C4-2B (cell line): ENCODE data around the gene INPP5E.
A peak's percentile ranks its signal among the peaks of the same experiment; 100 is the strongest.

Experiments used
- H3K27ac ChIP-seq: fragments of 450-650 bp; 2 replicates; pipeline ENCODE4 v1.5.1; 2017
- CTCF ChIP-seq: fragments of 450-650 bp; conservative IDR thresholded peaks from 2 replicates; pipeline ENCODE4 v1.5.1; 2017; ENCODE audit warnings: mild to moderate bottlenecking
- ZFX ChIP-seq: fragments of 450-650 bp; IDR thresholded peaks from 2 replicates; pipeline ENCODE4 v1.6.1; 2017

INPP5E gene

GRCh38 chr9:136403915-136404800, 35.5 kb downstream of the INPP5E start:
- no peak for TF ChIP-seq ZFX
- no peak for TF ChIP-seq CTCF
- H3K27ac ChIP-seq: no peak overlapping the region

- TF ChIP-seq CTCF (no peak), ZFX (no peak)
- H3K27ac ChIP-seq: no peak overlapping the region
These were observed 36.1 kb downstream of the INPP5E start for GRCh38 chr9:136403538-136403914.

GRCh38 chr9:136402067-136402466, 37.6 kb downstream of the INPP5E start:
- H3K27ac ChIP-seq: no peak overlapping the region
- TF ChIP-seq CTCF: no peak
- TF ChIP-seq ZFX: no peak

- H3K27ac ChIP-seq: no peak overlapping the region
- TF ChIP-seq ZFX (no peak), CTCF (no peak)
These were observed 38.3 kb downstream of the INPP5E start for GRCh38 chr9:136401173-136401922.

- peak; percentile 100 for TF ChIP-seq CTCF
- TF ChIP-seq ZFX: peak; percentile 43; the same call in 1 of the 2 replicates
- peak within 1 kb of the TSS; percentile 92 for H3K27ac ChIP-seq
These were observed 39.4 kb downstream of the INPP5E start, which contains the start of gene SNAPC4 for GRCh38 chr9:136400038-136400834. TSS of gene SNAPC4 (minus strand) at chr9:136400170. CDS start at chr9:136398428, 1,742 bp downstream.

DNA sequence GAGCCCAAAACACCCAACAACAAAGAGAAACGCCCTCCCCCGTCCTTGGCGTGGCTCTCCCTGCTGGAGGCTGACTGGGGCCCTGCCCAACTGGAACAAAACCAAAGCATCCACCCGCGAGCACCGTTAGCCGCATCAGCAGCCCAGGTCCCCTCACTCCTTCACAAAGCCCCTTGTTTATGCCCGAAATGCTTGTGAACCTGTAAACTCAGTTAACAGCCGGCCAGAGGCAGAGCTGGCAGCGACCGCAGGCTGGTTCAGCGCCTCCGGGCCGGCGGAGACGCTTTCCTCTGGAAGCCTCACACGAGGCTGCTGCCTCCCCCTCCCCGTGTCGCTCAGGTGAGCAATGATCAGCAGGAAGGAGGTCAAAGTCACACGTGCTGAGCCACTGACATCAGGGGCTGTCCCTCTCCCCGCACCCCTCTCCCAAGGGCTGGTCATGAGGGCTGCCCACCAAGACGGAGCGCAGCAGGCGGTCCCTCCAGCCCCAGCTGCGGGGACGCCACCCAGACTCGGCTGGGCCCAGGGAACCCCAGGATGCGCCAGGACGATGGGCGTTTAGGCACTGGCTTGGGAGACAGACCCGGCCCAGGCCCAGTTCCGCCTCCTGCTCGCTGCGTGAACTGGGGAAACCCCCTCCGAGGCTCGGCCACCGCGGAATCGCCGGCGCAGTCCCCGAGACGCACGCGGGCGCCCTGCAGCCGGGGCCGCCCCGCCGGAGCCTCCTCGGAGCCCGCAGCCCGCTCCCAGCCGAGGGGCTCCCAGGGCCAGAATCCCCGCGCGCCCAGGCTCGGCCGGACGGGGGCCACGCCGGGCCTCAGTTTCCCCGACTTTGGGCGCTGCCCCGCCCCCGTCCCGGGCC, 40.2 kb downstream of the INPP5E start:
- TF ChIP-seq ZFX (peak; percentile 55; the same call in 1 of the 2 replicates), CTCF (no peak; the same call in 1 of the 2 replicates)
- peak overlapping the region; percentile 92 for H3K27ac ChIP-seq
